NCI-H446 (cell line): Measurements from ENCODE around the gene LMF1.

ENCODE experiments used
- DNase-seq, 2 experiments: peaks; one replicate each; lab custom pipeline; 2025; lab: John Stamatoyannopoulos, UW

The LMF1 gene

GRCh38 chr16:881219-882097 lies 89.3 kb downstream of the LMF1 start:
- no peak for DNase-seq

GRCh38 chr16:880471-881171 lies 90.2 kb downstream of the LMF1 start:
- DNase-seq, result no peak

GRCh38 chr16:879986-880385 lies 90.8 kb downstream of the LMF1 start:
- no peak for DNase-seq

- DNase-seq, result no peak
Measured at GRCh38 chr16:879461-879861, 91.3 kb downstream of the LMF1 start.

GRCh38 chr16:878886-879285 lies 91.9 kb downstream of the LMF1 start:
- no peak for DNase-seq

GRCh38 chr16:878072-878784 lies 92.6 kb downstream of the LMF1 start:
- no peak for DNase-seq

- no peak for DNase-seq
Measured at GRCh38 chr16:877242-878071, 93.3 kb downstream of the LMF1 start.

GRCh38 chr16:876523-877241 lies 94.1 kb downstream of the LMF1 start:
- no peak for DNase-seq

GRCh38 chr16:876041-876335 lies 94.8 kb downstream of the LMF1 start:
- DNase-seq, result no peak

- DNase-seq, result no peak
Measured at GRCh38 chr16:875182-876040, 95.4 kb downstream of the LMF1 start.

GRCh38 chr16:874366-875181 lies 96.2 kb downstream of the LMF1 start:
- no peak for DNase-seq

- DNase-seq, result no peak
Measured at GRCh38 chr16:873889-874288, 96.9 kb downstream of the LMF1 start.

GRCh38 chr16:873243-873661 lies 97.5 kb downstream of the LMF1 start:
- no peak for DNase-seq

- DNase-seq, result no peak
Measured at GRCh38 chr16:872436-873242, 98.1 kb downstream of the LMF1 start.

GRCh38 chr16:871562-872345 lies 99.0 kb downstream of the LMF1 start:
- no peak for DNase-seq

GRCh38 chr16:870856-871561 lies 99.8 kb downstream of the LMF1 start:
- DNase-seq, result no peak
